ENCODE results near the gene CARD9.

DNA sequence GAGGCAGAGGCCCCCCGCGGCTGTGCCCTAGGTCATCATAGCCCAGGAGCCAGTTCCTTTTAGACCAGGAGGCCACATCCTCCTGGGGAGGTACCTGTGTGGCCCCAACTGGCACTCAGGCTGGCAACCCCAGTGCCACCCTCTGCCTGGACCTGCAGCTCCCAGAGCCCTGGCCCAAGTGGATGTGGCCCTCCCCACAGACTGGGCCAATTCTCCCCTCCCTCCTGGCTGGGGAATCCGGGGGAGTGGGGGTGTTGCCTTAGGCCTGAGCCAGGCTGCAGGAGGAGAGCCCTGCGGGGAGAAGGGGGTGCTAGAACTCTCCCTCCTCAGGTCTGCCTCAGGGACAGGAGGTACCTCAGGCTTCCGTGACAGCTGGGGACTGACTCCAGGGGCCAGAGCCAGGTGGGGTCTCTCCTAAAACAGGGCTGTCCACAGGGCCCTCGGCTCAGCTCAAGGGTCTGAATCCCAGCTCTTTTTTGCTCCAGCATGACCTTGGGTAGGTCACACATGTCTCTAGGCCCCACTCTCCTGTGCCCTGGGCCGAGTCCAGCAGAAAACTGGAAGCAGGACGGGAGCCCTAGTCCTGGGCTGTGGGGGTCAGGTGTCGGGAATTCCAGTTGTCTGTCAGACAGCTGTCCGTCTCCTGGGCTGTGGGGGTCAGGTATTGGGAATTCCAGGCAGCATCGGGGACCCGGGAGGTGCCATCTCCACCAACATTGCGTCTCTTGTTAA is 19.5 kb downstream of the CARD9 start:
- TF ChIP-seq, protein P1, sequence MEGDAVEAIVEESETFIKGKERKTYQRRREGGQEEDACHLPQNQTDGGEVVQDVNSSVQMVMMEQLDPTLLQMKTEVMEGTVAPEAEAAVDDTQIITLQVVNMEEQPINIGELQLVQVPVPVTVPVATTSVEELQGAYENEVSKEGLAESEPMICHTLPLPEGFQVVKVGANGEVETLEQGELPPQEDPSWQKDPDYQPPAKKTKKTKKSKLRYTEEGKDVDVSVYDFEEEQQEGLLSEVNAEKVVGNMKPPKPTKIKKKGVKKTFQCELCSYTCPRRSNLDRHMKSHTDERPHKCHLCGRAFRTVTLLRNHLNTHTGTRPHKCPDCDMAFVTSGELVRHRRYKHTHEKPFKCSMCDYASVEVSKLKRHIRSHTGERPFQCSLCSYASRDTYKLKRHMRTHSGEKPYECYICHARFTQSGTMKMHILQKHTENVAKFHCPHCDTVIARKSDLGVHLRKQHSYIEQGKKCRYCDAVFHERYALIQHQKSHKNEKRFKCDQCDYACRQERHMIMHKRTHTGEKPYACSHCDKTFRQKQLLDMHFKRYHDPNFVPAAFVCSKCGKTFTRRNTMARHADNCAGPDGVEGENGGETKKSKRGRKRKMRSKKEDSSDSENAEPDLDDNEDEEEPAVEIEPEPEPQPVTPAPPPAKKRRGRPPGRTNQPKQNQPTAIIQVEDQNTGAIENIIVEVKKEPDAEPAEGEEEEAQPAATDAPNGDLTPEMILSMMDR (IDR thresholded peaks at IDR 0.05) = no peak
- TF ChIP-seq POLR2AphosphoS5 (IDR thresholded peaks at IDR 0.05) = no peak

Data from transverse colon (tissue), 4 donors.